RPMI8226 (cell line): ENCODE results near the gene RNF4.
A peak's percentile ranks its signal among the peaks of the same experiment; 100 is the strongest.

Experiments
- DNase-seq: peaks from one replicate; pipeline ENCODE4 v3.0.0-alpha.2; 2015

RNF4 gene

DNA sequence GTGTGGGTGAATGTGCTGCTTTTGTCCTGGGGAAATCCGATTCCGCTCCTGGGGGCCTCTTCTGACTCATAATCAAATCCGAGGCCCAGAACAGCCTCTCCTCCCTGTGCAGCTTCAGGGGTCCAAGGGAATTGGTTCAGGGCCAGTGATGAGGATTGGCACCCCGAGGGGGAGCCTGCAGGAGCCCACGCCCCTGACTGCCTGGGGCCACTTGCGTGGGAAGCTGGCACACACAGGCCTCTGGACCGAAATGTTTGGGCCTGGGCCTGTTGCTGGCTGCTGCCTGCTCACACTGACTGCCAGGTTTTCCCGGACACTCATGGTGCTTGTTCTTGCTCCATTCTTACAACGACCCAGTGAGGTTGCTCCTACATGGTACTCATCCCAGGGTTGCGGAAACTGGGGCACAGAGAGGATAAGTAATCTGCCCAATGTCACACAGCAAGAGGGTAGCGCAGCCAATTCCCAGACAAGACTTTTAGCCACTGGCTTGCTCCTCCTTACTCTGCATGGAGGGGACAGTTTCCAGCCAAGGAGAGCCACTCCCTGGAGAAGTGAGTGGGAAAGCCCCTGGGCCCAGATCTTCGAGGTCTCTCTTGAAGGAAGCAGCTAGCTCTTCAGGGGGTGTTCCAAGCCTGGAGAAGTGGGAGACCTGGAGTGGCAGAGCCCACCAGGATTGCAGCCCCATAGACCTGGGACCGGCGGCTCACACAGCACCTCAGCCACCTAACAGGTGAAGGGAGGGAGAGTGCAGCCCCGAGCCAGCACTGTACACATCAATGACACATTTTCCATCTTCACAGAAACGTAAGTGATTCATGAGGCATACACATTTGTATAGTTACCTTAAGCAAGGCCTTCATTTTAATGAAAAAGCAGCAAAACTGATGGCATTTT is 29.8 kb upstream of the RNF4 start:
- no peak for DNase-seq

DNA sequence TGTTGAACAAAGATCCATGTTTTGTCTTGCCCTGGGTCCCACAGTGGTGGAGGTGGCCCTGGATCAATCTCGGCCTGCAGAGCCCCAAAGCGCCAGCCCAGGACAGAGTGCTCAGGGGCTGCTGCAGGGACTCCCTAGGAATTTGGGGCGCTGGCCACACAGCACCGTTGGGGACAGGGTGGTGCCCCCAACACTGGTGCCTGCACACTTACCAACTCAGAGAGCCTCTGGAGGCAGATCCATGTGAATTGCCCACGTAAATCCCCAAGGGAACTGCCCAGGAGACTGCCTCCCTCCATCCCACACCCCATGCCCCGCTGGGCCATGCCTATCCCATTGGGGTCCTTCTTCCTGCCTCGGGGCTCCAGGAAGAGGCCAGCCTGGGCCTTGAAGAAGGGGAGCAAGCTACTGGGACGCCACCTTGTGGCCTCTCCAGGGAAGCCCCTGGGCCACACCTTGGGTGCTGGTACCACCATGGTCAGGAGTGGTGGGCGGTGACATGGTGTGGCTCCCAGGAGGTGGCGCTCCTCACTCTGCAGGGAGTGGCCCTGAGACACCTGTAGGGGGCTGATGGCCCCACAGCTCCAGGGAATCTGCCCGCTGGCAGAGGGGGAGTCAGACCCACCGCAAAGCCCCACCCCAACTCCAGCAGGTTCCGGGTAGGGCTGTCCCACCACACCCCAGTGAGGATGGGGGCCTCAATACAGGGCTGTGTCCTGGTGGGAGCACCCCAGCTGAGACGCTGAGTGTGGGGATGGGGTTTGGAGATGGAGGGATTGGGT is 27.3 kb upstream of the RNF4 start:
- DNase-seq: peak; percentile 84

DNA sequence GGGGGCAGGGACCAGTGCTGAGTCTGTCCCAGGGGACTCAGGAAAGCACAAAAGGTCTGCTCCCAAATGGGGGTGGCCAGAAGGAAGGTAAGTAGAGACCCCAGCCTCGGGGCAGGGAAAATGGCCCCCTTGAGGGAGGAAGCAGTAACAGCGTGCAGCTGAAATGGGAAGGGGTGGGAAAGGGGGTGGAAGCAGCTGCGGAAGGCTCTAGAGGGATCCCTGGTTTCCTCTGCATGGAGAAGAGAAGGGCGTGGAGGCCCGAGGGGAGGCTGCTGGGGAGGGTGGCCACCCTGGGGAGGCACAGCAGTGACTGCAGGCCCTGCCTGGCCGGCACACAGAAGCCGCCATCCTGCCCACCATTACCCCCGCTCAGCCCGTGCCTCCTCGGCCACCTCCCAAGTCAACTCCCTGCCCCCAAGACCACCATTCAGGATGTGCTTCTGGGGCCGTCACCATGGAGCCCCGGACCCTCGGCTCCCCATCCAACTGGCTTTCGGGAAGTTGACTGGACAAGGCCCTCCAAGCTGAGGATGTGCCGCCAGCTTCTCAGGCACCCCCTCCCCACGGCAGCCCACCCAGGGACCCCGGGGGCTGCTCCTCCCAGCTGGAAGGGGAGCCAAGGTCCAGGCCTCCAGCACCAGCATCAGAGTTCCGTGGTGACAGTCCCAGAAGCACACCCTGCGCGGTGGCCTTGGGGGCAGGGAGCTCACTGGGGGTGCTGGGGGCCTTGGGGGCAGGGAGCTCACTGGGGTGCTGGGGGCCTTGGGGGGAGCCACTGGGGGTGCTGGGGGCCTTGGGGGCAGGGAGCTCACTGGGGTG is 26.5 kb upstream of the RNF4 start:
- DNase-seq: no peak

DNA sequence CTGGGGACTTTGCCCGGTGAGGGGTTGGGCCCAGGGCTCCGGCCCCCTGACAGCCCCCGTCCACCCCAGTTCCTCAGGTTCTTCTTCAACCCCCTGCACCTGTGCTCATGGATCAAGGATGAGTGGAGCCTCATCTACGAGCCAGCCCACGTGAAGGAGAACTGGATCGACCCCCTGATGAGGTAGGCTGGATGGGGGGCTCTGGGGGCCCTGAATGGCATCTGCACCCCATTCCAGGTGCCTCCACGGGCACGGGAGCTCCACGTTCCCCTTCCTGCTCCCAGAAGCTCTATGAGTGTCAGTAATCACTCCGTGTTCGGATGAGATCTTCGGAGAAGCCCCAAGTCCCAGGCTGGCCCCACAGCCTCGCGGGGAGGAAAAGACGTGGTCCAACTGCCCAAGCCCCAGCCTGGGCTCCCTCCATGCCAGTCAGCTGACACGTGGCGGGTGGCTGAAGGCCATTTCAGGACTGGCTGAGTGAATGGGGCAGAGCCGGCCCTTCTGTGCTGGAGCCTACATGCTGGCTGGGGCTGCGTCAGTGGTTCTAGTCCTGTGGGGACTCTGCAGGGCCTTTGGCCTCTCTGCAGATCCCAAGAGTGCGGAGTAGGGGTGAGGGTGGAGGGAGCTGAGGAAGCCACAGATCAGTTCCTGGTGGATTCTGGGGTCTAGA is 25.7 kb upstream of the RNF4 start:
- no peak for DNase-seq

DNA sequence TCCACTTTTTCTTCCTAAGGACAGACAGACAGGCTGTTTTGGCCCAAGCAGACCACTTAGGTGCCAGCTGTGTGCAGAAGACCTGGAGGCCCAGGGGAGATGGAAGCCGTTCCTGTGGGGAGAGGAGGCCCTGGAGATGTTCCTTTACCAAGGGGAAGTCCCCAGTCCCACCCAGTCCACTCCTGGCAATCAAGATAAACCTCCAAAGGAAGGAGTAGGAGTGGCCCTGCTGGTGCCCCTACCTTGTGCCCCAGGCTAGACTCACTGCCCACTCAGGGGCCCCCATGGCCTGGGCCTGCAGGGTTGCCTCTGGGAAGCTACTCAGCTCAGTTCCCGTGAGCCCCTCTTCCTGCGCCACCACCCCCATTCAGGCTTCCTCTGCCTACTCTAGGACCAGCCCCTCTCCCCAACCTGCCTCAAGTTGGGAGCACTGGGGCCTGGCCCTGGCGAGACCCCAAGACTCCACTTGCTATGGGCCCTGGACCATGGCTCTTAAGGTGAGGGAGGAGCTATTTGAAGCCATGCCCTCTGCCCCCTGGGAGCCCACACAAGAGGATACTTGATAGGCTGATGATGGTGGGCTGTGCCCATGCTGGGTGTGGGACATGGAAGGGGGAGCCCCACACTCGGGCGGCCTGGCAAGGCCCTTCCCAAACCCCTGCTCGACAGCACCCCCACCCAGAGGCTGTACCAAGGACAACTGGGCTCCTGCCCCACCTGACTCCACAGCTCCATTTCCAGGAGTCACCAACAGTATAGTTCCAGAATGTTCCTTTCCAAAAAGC is 24.8 kb upstream of the RNF4 start:
- no peak for DNase-seq

DNA sequence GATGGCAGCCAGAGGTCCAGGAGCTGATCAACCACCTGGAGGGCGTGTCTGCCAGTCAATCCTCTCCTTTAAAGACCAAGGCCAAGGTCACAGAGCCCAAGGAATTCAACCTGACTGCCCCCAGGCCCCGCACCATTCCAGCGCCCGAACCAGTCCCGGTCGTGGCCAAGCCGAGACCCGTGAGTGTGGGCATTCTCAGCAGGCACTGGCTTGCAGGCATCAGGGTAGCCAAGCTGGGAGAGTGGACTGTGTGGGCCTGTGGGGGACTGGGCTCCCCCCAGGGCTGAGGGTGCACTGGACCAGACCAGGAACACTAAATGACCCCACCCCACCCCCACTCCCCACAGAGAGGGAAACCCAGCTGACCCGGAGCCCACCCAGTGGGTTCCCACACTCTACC is 23.8 kb upstream of the RNF4 start:
- no peak for DNase-seq

DNA sequence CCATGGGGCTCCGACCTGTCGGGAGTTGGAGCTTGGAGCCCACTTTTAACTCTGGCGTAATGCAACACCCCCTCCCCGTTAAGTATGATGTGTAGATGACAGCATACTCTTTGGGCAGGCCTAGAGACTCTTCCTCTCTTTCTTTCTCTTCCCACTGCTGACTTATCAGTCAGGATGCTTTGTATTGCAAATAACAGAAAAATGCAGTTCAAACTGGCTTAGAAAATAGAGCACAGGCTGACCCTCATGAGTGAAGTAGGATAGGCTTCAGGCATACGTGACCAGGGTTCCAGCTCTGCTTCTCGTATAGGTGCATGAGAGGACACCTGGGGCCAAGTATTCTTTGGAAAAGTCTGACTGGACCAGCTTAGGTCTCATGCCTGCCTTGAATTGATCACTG is 23.3 kb upstream of the RNF4 start:
- DNase-seq: no peak

DNA sequence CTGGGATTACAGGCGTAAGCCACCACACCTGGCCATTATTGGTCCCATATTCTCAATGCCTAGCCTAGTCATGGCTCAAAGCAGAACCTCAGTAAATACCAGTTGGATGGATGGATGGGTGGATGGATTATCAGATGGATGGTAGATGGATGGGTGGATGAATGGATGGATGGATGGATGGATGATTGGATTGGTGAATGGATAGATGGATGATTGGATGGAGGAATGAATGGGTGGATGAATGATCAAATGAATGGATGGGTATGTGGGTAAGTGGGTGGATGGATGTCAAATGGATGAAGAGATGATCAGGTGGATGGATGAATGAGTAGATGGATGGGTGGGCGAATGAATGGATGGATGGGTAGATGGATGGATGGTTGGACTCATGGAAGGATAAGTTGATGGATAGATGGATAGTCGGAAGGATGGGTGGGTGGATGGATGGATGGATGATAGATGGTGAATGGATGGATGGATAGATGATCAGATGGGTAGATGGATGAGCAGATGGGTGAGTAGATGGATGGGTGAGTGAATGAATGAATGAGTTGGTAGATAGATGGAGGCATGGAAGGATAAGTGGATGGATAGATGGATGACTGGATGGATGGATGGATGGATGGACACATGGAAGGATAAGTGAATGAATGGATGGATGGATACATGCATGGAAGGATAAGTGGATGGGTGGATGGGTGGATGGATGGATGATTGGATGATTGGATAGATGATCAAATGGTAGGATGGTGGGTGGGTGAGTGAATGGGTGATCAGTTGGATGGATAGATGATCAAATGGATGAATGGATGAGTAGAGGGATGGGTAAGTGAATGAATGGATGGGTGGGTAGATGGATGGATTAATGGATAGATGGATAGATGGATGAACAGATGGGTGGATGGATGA is 22.0 kb upstream of the RNF4 start:
- DNase-seq: no peak

DNA sequence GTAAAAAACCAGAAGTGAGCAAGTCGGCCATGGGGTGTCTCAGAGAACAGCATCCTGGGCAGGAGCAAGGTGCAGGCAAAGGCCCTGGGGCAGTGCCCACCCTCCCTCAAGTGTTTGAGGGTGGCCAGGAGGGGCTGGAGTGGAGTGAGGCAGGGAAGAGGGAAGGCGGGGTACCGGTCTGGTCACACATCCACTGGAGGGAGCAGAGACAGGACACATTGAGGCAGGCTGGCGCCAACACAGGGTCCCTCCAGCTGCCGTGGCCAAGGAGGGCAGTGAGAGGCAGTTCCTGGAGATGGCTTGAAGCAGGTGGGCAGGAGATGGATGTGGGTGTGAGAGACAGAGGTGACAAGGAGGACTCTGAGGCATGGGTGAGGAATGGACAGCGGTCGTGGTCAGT is 20.3 kb upstream of the RNF4 start:
- DNase-seq: no peak

DNA sequence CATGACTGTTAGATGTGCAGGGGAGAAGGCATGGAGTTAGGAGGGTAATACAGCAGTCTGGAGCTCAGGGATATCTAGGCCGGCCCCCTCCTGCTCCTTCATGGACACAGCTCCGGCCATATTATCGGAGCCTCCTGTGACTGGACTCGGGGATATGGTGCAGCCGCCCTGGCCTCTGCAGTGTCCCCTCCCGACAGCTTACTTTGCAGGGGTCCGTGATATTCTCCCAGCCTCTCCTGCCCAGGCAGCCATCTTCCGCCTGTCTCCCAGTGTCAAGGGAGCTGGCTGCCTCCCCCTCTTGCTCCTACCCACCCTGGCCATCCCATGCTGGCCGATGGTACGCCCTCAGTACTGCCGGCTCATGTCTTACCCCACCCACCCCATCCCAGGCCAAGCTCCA is 19.9 kb upstream of the RNF4 start:
- no peak for DNase-seq

DNA sequence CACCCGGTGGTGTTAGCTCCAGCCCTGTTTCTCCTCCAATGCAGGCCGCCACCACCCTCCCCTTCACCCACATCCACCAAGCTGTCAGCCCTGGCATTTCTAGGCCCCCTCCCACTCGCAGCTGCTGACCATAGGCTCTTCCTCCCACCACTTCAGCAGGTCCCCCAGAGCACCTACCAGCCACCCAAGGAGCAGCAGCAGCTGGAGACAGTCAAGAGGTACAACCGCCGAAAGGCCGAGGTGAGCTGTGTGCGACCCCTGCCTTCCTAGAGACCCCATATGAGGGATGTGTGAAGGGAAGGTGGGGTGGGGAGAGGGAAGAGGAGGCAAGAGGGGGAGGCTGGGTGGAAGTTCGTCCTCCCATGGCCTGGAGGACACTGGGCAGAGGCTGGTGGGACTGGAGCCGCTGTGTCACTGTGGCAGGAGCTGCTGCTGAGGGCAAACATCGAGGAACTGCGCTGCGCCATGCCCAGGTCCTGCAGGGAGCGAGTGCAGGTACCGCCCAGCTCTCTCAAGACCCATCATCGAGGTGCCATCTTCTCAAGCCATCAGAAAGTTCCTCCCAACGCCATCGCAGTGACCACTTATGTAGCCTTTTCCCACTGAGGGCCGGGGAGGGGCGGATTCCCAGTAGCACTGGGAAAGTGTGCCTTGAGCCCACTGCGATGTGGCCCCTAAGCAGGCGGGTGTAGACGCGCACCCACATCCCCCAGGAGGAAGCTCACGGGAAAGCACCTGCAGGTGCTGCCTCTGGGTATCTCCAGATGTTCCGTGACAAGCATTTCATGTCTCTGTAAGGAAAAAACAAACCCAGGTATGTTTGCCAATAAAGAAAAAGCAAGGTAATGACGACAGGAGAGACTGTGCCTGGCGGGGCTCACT is 19.2 kb upstream of the RNF4 start:
- DNase-seq: no peak

DNA sequence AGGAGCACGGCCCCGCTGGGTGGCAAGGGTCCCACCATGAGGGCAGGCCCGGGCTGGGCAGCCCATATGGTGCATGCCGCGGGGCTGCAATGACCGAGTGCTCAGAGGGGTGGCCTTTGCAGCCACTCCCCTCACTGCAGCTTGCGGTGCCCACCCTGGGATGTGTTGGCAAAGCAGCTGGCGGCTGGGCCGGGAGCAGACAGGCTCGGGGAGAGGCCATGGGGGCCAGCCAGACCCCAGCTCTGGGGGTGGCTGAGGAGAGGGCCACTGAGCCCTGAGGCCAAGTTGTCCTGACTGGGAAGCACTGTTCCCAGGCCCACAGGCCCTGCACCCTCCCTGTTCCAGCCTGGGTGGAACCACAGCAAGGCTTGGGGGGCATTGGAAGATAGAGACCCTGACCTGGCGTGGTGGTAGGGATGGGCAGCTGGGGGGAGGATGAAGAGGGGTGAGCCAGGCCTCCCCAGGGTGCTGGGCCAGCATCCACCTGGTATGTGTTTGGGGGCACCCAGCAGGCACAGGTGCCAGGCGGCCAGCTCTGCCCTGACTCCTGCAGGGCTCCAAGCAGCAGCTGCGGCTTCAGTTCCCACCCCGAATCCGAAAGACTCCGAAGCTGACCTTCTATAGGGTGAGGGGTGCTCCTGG is 18.4 kb upstream of the RNF4 start:
- DNase-seq: no peak

DNA sequence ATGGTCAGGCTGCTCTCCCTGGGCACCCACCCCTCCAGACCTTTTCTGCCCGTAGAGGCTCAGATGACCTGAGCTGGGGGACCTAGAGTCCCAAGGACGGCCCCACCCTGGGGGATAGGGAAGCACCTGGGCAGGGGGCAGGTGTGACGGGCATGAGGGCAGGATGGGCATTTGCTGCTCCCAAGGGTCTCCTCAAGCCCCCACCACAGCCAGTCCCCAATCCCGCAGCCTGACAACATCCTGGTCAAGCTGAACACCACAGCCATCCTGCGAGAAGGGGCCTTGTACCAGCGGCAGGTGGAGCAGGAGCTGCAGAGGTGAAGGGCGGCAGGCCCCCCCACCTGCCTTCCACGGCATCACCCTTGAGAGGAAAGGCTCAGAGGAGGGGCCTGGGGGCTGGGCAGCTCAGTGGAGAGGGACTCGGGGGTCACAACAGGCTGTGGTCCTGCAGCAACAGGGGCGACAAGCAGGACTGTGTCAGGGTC is 17.8 kb upstream of the RNF4 start:
- no peak for DNase-seq

DNA sequence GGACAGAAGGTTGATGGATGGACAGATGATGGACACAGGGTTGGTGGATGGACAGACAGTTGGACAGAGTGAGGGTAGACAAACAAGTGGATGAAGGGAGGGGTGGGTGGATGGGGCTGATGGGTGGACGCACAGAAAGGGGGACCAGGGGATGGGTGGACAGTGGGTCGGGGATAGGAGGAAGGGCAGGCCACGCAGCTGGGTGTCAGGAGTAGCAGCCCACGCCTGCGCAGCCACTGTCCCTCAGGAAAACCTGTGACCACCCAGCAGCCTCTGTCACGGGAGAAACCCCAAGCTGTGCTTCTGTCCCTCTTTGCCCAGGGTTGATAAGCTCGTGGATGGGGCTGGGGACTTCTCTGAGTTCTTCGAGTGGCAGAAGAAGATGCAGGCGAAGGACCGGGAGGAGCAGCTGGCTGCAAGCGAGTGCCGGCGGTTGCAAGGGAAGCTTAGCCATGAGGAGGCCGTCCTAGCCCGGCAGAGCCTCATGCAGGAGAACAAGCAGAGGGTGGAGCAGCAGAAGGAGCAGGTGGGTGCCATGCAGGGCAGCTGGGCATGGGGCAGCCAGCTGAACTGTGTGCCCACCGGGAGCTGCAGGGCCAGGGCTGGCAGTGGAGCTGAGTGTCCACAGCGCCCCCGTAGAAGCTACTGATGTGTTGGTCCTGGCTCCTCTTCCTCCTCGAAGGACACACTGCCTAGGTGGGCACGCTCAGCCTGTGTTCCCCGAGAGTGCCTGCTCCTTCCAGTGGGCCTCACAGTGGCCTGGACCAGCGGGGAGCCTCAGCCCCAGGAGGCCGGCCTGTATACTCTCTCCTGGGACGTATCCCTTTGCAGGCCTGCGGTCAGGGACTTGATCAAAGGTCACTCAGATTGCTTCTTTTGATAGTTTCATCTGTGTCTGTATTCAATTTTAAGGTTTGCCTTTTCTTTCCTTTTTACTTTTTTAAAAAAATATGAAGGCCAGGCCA is 16.8 kb upstream of the RNF4 start:
- no peak for DNase-seq

DNA sequence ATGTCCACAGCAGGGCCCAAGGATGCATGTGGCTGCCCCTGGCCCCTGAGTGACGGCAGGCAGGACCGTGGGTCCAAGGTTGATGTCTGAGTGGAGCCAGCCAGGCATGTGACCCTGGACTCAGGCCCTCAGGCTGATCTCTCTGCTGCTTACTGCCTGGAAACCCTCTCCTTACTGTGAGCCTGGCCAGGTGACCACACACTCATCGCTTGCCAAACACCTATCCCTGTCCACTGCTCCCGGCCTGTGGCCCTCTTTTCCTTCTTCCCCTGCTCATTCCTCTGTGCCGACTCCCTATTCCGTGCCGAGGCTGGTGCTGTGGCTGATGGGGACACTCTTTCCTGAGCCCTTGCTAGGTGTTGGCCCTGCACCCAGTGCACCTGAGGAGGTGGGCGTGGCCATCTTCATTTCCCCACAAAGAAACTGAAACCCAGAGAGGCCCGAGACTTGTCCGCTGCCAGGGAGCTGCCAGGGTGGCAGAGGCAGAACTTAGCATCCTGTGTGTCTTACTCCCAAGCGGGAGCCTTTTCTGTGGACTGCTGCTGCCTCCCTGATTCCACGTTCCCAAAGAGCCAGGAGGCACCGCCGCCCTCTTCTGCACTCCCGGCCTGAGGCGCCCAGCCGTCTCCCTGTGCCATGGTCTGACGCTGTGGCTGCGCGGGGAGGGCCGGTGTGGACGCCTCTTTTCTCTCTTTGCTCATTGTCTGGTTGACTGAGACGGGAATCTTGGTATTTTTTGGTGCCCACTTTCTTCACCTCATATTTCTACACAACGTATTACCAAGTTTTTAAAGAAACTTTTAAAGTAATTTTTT is 11.2 kb upstream of the RNF4 start:
- DNase-seq: peak; percentile 68

DNA sequence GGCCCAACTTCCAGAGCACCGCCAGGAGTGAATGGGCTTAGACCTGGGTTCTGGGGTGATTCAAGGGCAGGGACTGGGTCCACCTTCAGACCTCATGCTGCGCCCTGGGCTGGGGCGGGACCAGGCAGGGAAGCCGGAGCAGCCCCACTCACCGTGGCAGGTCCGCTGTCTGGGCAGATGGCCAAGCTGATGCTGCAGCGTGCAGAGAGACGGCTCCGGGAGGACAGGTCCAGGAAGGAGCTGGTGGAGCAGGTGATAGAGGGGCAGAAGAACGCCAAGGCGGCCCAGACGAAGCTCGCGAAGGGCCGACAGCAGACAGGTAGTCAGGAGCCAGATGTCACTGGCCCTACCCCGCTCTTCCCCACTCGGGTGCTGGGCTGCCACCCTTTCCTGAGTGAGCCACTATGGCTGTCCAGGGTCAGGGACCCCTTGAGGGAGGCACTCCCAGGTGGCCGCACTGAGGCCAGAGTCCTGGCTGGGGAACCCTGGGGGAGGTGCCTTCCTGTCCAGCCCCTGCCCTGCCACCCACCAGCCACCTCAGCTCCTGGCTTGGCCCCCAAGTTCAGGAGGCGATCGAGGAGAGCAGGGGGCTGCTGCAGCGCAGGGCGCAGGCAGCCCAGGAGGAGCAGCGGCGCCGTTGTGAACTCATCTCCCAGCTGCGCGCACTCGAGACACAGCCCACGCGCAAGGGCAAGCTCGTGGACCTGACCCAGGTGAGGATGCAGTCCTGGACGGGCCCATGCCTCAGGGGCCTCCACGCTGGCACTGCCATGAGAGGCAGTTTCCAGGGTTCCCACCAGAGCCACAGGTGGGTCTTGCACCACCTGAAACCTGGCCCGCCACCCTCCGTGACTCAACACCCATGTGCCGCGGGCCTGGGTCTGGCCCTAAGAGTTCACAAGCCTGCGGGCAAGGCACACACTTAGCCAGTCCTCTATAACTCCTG is 10.1 kb upstream of the RNF4 start:
- DNase-seq: no peak
